ENCODE measurements around the gene AKAP7. TPM values are rescaled to one million over a fixed set of nuclear protein-coding genes. Genes with fewer than 3 reads are reported as not detected.

Gene AKAP7
- total RNA-seq, 1 experiment from 2014 or later = 3.1 TPM

DNA sequence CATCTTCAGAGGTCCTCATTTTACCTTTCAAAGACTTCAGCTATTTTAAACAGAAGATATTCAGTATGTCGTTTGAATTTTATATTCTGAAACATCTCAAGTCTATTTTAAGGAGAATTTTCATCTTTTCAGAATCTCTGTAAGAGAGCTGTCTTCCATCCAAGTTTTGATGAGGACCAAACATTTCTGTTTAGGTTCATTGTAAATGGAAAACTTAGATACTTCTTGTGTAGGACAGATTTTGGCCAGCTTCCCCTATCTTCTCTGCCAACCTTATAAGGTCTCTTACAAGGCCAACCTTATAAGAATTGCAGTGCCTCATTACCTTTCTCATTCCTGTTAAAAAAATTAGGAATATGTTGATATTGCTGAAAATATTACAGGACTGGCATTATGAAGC is 88.1 kb downstream of the AKAP7 start:
- Histone ChIP-seq H3K79me2 (ENCODE audit: insufficient read depth, low read length) (no peaks in the 10 kb centered on the region), H3K4me2 (ENCODE audit: low read length) (no peak overlapping the region), H3K9me3 (ENCODE audit: control insufficient read depth in 1 of 2, insufficient read depth in 1 of 2, low read depth in 1 of 2, low read length in 2 of 2) (no peaks in the 10 kb centered on the region), H4K20me1 (ENCODE audit: insufficient read depth) (no peaks in the 10 kb centered on the region), H3K27ac (ENCODE audit: low read depth, low read length) (no peak overlapping the region), H3K4me3 (replicated peaks in 1 of 2; ENCODE audit: low read depth in 1 of 2, low read length in 2 of 2) (no peak overlapping the region), H3K9me2 (ENCODE audit: insufficient read depth) (no peaks in the 10 kb centered on the region; the same call in 1 of the 2 replicates), H3K27me3 (ENCODE audit: insufficient read depth, low read length) (no peaks in the 10 kb centered on the region), H3K36me3 (ENCODE audit: control insufficient read depth in 1 of 2, insufficient read depth in 2 of 2, low read length in 2 of 2) (no peaks in the 10 kb centered on the region), H3K4me1 (ENCODE audit: control insufficient read depth in 1 of 2, insufficient read depth in 2 of 2, low read length in 2 of 2) (no peaks in the 10 kb centered on the region), H3K9ac (ENCODE audit: low read length) (no peak overlapping the region), H2AFZ (ENCODE audit: low read depth, low read length, poor library complexity, severe bottlenecking) (no peak overlapping the region)
- TF ChIP-seq SRF (IDR thresholded peaks at IDR 0.05; ENCODE audit: low read depth) (no peak), EZH2phosphoT487 (IDR thresholded peaks at IDR 0.05; ENCODE audit: borderline replicate concordance) (no peak), POLR2AphosphoS5 (IDR thresholded peaks at IDR 0.05; ENCODE audit: low read depth, low read length) (no peak)
- TF ChIP-seq, protein P1, sequence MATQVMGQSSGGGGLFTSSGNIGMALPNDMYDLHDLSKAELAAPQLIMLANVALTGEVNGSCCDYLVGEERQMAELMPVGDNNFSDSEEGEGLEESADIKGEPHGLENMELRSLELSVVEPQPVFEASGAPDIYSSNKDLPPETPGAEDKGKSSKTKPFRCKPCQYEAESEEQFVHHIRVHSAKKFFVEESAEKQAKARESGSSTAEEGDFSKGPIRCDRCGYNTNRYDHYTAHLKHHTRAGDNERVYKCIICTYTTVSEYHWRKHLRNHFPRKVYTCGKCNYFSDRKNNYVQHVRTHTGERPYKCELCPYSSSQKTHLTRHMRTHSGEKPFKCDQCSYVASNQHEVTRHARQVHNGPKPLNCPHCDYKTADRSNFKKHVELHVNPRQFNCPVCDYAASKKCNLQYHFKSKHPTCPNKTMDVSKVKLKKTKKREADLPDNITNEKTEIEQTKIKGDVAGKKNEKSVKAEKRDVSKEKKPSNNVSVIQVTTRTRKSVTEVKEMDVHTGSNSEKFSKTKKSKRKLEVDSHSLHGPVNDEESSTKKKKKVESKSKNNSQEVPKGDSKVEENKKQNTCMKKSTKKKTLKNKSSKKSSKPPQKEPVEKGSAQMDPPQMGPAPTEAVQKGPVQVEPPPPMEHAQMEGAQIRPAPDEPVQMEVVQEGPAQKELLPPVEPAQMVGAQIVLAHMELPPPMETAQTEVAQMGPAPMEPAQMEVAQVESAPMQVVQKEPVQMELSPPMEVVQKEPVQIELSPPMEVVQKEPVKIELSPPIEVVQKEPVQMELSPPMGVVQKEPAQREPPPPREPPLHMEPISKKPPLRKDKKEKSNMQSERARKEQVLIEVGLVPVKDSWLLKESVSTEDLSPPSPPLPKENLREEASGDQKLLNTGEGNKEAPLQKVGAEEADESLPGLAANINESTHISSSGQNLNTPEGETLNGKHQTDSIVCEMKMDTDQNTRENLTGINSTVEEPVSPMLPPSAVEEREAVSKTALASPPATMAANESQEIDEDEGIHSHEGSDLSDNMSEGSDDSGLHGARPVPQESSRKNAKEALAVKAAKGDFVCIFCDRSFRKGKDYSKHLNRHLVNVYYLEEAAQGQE (IDR thresholded peaks at IDR 0.05; ENCODE audit: low read depth) = no peak
- TF ChIP-seq, protein P2, sequence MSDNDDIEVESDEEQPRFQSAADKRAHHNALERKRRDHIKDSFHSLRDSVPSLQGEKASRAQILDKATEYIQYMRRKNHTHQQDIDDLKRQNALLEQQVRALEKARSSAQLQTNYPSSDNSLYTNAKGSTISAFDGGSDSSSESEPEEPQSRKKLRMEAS (IDR thresholded peaks at IDR 0.05) = no peak
- ChIA-PET POLR2A (no interaction called here), CTCF (no interaction called here), RAD21 (ENCODE audit: low non-redundant PET in 1 of 2, low total read pairs in 2 of 2, uncharacterized antibody in 2 of 2, unreplicated experiment in 2 of 2) (no interaction called here)
- no TSS peak for BruUV-seq (replicated peaks)
- DNase-seq (ENCODE audit: low read depth, low spot score) (no peak), ATAC-seq (no peak)
- intact Hi-C loops (cut with micrococcal nuclease) = no loop called here

DNA sequence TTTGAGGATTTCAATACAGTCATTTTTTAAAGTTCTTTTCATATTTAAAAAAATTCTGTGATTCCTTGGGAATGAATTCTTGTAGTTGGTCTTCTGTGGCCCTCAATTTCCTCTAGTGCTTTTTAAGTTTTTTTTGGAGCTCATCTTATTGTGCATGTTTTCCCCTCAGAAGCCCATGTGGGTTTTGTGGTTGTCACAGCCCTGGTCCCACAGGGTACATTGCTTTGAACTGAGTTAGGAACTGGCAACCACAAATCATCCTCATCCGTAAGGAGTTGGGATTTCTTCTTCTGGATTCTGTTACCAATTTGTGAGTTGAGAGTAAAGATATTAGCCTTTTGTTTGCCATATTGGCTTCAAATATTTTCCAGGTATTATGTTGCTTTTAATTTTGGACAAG is 89.9 kb downstream of the AKAP7 start:
- no TSS peak for BruUV-seq (replicated peaks)
- intact Hi-C loops (cut with micrococcal nuclease) = no loop called here
- Histone ChIP-seq H3K36me3 (ENCODE audit: control insufficient read depth in 1 of 2, insufficient read depth in 2 of 2, low read length in 2 of 2) (no peaks in the 10 kb centered on the region), H3K4me2 (ENCODE audit: low read length) (no peak overlapping the region), H3K79me2 (ENCODE audit: insufficient read depth, low read length) (no peaks in the 10 kb centered on the region), H3K9me2 (ENCODE audit: insufficient read depth) (no peaks in the 10 kb centered on the region; the same call in 1 of the 2 replicates), H3K4me3 (replicated peaks in 1 of 2; ENCODE audit: low read depth in 1 of 2, low read length in 2 of 2) (no peak overlapping the region), H2AFZ (ENCODE audit: low read depth, low read length, poor library complexity, severe bottlenecking) (no peak overlapping the region), H3K4me1 (ENCODE audit: control insufficient read depth in 1 of 2, insufficient read depth in 2 of 2, low read length in 2 of 2) (no peaks in the 10 kb centered on the region), H3K9ac (ENCODE audit: low read length) (no peak overlapping the region), H3K27ac (ENCODE audit: low read depth, low read length) (no peak overlapping the region), H4K20me1 (ENCODE audit: insufficient read depth) (no peaks in the 10 kb centered on the region), H3K9me3 (ENCODE audit: control insufficient read depth in 1 of 2, insufficient read depth in 1 of 2, low read depth in 1 of 2, low read length in 2 of 2) (no peaks in the 10 kb centered on the region), H3K27me3 (ENCODE audit: insufficient read depth, low read length) (no peaks in the 10 kb centered on the region)
- no peak for DNase-seq (ENCODE audit: low read depth, low spot score)
- ATAC-seq = no peak
- ChIA-PET RAD21 (ENCODE audit: low non-redundant PET in 1 of 2, low total read pairs in 2 of 2, uncharacterized antibody in 2 of 2, unreplicated experiment in 2 of 2) (no interaction called here), POLR2A (no interaction called here), CTCF (interaction anchor here (0.8 kb wide), 1 partner anchor 11 kb away, joined by 3 read pairs; no protein-coding TSS in a partner anchor)
- TF ChIP-seq ZFX (IDR thresholded peaks at IDR 0.05) (no peak), POLR2AphosphoS5 (IDR thresholded peaks at IDR 0.05; ENCODE audit: low read depth, low read length) (no peak), SP1 (IDR thresholded peaks at IDR 0.05; ENCODE audit: low read depth) (no peak), ZNF274 (IDR thresholded peaks at IDR 0.05; ENCODE audit: low read depth, low read length) (no peak), POLR2A (IDR thresholded peaks at IDR 0.05; ENCODE audit: borderline replicate concordance, extremely low read depth, insufficient read depth, insufficient read length) (no peak), ELF1 (IDR thresholded peaks at IDR 0.05; ENCODE audit: borderline replicate concordance, low read depth) (no peak), EZH2 (IDR thresholded peaks at IDR 0.05) (no peak), CEBPB (IDR thresholded peaks at IDR 0.05; ENCODE audit: low read depth) (no peak), YY1 (IDR thresholded peaks at IDR 0.05; ENCODE audit: extremely low read depth, insufficient replicate concordance, low read depth, low read length) (no peak), EGR1 (IDR thresholded peaks at IDR 0.05; ENCODE audit: low read depth) (no peak)
- TF ChIP-seq, protein P2 (IDR thresholded peaks at IDR 0.05) = no peak
- TF ChIP-seq, protein P1 (IDR thresholded peaks at IDR 0.05; ENCODE audit: low read depth) = no peak
